Lower lobe of right lung (tissue), 2 donors: ENCODE measurements around the gene ADCY5. TPM values are rescaled to one million over a fixed set of nuclear protein-coding genes. Genes with fewer than 3 reads are reported as not detected.
"Not testable (repeated sequence)": the region's sequence is repeated elsewhere in the genome, so short reads cannot be mapped to it uniquely, and the experiment has no call there.

Experiments
- ATAC-seq, 2 donors: fragments of 200-7000 bp; cut with Tn5 transposase; one replicate each; pipeline ENCODE4 v1.9.1; 2020 to 2022; ENCODE audit warnings: mild to moderate bottlenecking in 2 of 2, moderate library complexity in 2 of 2
- DNase-seq: peaks from one replicate; pipeline ENCODE4 v3.0.0-alpha.2; 2020
- H3K27ac ChIP-seq: fragments of 200-600 bp; one replicate; pipeline ENCODE4 v1.8.0; 2022
- H3K27me3 ChIP-seq: fragments of 200-600 bp; one replicate; pipeline ENCODE4 v1.8.0; 2022; ENCODE audit warnings: low read depth
- H3K36me3 ChIP-seq: fragments of 200-600 bp; one replicate; pipeline ENCODE4 v1.8.0; 2022; ENCODE audit warnings: mild to moderate bottlenecking
- H3K4me1 ChIP-seq: fragments of 200-600 bp; one replicate; pipeline ENCODE4 v1.8.0; 2022
- H3K4me3 ChIP-seq: fragments of 200-600 bp; one replicate; pipeline ENCODE4 v1.8.0; 2022; ENCODE audit warnings: mild to moderate bottlenecking
- H3K9me3 ChIP-seq: fragments of 200-600 bp; one replicate; pipeline ENCODE4 v1.8.0; 2022
- intact Hi-C: fragments of 100-400 bp; cut with DNase I; formaldehyde crosslinking; loops from one replicate; pipeline ENCODE4 v1.11.0; 2022
- long read RNA-seq: library from polyadenylated mRNA; unstranded; transcript quantifications from one replicate; pipeline ENCODE4 v2.0.0, GENCODE V29; 2021
- total RNA-seq: library from RNA; stranded (reverse); fragmentation: NEBNext Ultra II Directional; extraction: Animal tissue kit (Norgen Biotek cat#: 25700); gene quantifications from one replicate; pipeline ENCODE4 v1.2.1, GENCODE V29; 2021
- TF ChIP-seq, protein P1 (sequence below): fragments of 200-600 bp; IDR thresholded peaks from one replicate; pipeline ENCODE4 v1.8.0; 2022; ENCODE audit warnings: antibody characterized with exemption, mild to moderate bottlenecking
- donor health status: DM: no; HTN: yes; CAD: no; lungs with severe emphysema.

ADCY5 gene
- 5.6 TPM for total RNA-seq
- long read RNA-seq, partial matches to known transcripts, result 5 of 13 reads
- long read RNA-seq, other reads (novel, unspliced or antisense), result 8 of 13 reads

- TF ChIP-seq, protein P1, sequence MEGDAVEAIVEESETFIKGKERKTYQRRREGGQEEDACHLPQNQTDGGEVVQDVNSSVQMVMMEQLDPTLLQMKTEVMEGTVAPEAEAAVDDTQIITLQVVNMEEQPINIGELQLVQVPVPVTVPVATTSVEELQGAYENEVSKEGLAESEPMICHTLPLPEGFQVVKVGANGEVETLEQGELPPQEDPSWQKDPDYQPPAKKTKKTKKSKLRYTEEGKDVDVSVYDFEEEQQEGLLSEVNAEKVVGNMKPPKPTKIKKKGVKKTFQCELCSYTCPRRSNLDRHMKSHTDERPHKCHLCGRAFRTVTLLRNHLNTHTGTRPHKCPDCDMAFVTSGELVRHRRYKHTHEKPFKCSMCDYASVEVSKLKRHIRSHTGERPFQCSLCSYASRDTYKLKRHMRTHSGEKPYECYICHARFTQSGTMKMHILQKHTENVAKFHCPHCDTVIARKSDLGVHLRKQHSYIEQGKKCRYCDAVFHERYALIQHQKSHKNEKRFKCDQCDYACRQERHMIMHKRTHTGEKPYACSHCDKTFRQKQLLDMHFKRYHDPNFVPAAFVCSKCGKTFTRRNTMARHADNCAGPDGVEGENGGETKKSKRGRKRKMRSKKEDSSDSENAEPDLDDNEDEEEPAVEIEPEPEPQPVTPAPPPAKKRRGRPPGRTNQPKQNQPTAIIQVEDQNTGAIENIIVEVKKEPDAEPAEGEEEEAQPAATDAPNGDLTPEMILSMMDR, result no peak
- peaks cover 15% of the 10 kb centered on the region for H3K4me1 ChIP-seq
- H3K36me3 ChIP-seq, result no peaks in the 10 kb centered on the region
- DNase-seq, result no peak
- intact Hi-C loops, result no loop called here
- ATAC-seq, result peak; percentile 43 to 73
- peak within 1 kb of the TSS; percentile 24 for H3K27ac ChIP-seq
- no peaks in the 10 kb centered on the region for H3K9me3 ChIP-seq
- H3K4me3 ChIP-seq, result peak within 1 kb of the TSS; percentile 57
- peaks cover 59% of the 10 kb centered on the region for H3K27me3 ChIP-seq
Measured at GRCh38 chr3:123448536-123449101, at the start of gene ADCY5. Gene ADCY5, minus strand, starts transcription at chr3:123449090. Its CDS starts 545 bp downstream, at chr3:123448545.

DNA sequence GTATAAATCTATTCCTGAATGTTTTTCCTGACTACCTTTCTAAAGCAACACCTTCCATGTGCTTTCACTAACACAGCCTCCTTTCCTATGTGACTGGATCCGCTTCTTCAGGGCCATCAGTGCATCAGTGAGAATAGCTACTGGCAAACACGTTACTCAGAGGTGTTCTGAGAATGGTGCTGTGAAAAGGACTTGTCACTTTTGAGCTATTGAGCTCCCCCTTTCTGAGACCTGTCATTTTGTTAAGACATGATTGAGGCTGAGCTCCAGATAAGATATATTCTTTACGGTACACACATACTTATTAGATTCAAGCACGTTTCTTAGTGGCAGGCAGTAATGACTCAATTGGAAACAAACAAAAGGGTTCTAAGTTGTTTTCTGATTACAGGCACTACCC lies 45.0 kb upstream of the ADCY5 start:
- TF ChIP-seq, protein P1, result no peak
- intact Hi-C loops, result no loop called here
- Histone ChIP-seq H3K27me3 (no peaks in the 10 kb centered on the region), H3K9me3 (no peaks in the 10 kb centered on the region), H3K27ac (no peak overlapping the region), H3K36me3 (peaks cover 55% of the 10 kb centered on the region), H3K4me1 (no peaks in the 10 kb centered on the region), H3K4me3 (no peak overlapping the region)
- ATAC-seq (no peak), DNase-seq (no peak)

DNA sequence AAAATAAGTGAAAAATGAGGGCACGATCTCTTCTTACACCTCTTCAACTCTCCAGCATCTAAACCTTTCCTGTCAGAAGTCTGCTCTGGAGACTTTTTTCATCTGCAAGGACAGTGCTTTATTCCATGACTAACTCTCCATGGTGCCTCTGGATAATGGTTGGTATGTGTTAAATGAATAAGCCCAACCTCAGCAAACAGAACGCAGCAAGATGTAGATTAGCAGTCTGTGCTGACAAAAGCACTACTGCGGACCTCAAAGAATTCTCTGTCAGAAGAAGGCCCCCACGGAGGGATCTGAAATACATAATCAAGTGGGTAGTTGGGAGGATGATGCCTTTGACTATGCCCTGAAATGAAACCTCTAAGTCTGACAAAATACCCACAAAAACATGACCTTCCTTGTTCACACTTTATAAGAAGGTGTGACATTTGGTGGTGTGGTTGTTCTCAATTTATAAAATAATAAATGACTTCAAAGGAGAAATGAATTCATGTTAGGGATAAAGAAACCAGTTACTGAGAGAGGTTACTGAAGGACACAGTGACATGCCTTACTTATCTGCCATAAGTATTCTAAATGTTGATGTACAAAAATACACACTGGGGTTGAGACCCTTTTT lies 43.2 kb upstream of the ADCY5 start:
- intact Hi-C loops, result no loop called here
- TF ChIP-seq, protein P1, result no peak
- DNase-seq (no peak), ATAC-seq (no peak)
- H3K27ac ChIP-seq, result no peak overlapping the region
- H3K9me3 ChIP-seq, result no peaks in the 10 kb centered on the region
- H3K36me3 ChIP-seq, result peaks cover 37% of the 10 kb centered on the region
- no peak overlapping the region for H3K4me3 ChIP-seq
- no peaks in the 10 kb centered on the region for H3K4me1 ChIP-seq
- no peaks in the 10 kb centered on the region for H3K27me3 ChIP-seq

DNA sequence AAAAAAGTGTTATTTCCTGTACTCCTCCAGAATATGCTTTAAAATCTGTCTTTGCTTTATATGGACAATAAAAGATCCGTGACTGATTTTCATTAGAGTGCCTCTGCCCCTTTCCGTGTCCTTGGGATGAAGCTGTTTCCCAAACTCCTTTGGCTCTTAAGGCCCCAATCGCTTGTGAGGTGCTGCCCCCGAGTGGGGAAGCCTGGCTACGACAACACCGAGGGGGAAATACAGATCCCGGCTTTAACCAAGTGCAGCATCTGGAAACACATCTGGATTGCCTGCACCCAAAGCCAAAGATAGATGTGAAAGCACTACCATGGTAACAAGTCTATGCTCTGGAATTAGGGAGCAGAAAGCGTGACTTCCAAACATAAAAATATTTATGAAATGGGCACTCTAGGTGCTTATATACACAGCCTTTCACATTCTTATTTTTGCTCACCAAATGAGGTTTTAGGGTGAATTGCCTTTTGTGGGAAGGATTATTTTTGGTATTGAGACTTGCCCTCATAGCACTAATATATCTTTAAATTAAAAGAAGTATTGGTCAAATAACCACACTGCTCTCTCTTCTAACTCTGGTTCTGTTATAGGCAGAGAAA lies 40.6 kb upstream of the ADCY5 start:
- no peak overlapping the region for H3K27ac ChIP-seq
- peaks cover 4% of the 10 kb centered on the region for H3K27me3 ChIP-seq
- DNase-seq (peak; percentile 59), ATAC-seq (peak; percentile 73 to 79)
- H3K4me1 ChIP-seq, result no peaks in the 10 kb centered on the region
- H3K4me3 ChIP-seq, result no peak overlapping the region
- H3K36me3 ChIP-seq, result peaks cover 26% of the 10 kb centered on the region
- intact Hi-C loops, result no loop called here
- TF ChIP-seq, protein P1, result peak; percentile 84
- no peaks in the 10 kb centered on the region for H3K9me3 ChIP-seq

DNA sequence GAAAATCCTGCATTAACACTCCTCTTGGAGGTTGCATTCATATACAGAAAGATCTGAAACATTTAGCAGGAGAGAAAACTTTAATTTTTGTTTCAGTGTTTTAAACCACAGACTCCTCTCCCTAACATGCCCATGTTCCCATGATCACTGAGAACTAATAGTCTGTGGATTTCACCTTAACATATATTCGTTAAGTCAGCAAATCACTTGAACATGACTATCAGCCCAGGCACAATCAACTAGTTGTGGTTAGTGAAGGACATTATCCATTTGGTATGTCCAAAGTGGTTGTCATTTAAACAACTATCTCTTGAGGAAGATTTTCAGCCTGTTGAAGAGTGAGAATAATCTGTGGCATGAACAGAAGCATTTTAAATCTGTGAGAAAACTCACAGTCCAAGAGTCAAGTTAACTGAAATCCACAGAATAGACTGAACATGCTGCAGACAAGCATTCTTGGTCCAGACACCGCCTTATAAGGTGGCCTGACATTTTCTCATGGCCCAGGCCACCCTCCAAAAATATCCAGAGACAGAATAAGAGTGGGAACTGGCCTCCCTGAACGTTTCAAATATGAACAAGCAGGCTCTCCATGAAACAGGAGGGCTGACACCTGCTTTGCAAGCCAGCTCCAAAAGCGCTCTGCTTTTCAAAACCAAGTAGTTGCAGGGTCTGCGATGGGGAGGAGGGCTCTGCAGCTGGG lies 39.9 kb upstream of the ADCY5 start:
- peaks cover 19% of the 10 kb centered on the region for H3K36me3 ChIP-seq
- intact Hi-C loops, result no loop called here

GRCh38 chr3:123487063-123487462 lies 38.2 kb upstream of the ADCY5 start:
- ATAC-seq, H3K9me3 ChIP-seq, H3K4me1 ChIP-seq, H3K36me3 ChIP-seq, DNase-seq, H3K27ac ChIP-seq, H3K4me3 ChIP-seq, intact Hi-C loops, H3K27me3 ChIP-seq: not testable (repeated sequence)

More for the DNA sequence above, 39.9 kb upstream of the ADCY5 start:
- H3K27ac ChIP-seq, result no peak overlapping the region
- TF ChIP-seq, protein P1, result no peak
- no peak for DNase-seq
- no peak for ATAC-seq
- no peaks in the 10 kb centered on the region for H3K9me3 ChIP-seq
- no peaks in the 10 kb centered on the region for H3K4me1 ChIP-seq
- H3K27me3 ChIP-seq, result peaks cover 4% of the 10 kb centered on the region
- no peak overlapping the region for H3K4me3 ChIP-seq
